Measurements from ENCODE around the gene NDRG4. TPM values are rescaled to one million over a fixed set of nuclear protein-coding genes. Genes with fewer than 3 reads are reported as not detected.

The NDRG4 gene
- total and polyA plus RNA-seq, 2 of the 13 experiments (the other 11 are each of a cell fraction or from before 2014, with no cell fraction given): 1.7 to 2.7 TPM

- 77% methylated on average over 24 of the region's 30 CpGs for WGBS (ENCODE audit: low lambda C conversion rate)
- POLR2A ChIA-PET: no interaction called here
- TF ChIP-seq ZBTB4 (CRISPR knock-in tag; IDR thresholded peaks at IDR 0.05; ENCODE audit: borderline replicate concordance) (0 out of 2 replicates have a peak, but pooled peaks have one; percentile 28), AGO2 (optimal IDR thresholded peaks at IDR 0.05; ENCODE audit: low read depth, low read length) (peak; percentile 42), AGO1 (IDR thresholded peaks at IDR 0.05; ENCODE audit: low read depth, low read length, poor library complexity, severe bottlenecking) (peak; percentile 15), SPEN (CRISPR knock-in tag; IDR thresholded peaks at IDR 0.05; ENCODE audit: low read depth) (no peak), ZNF160 (CRISPR knock-in tag; IDR thresholded peaks at IDR 0.05) (0 out of 2 replicates have a peak, but pooled peaks have one; percentile 1)
Measured at GRCh38 chr16:58510776-58511628, 11.1 kb downstream of the NDRG4 start.

More at GRCh38 chr16:58510776-58511628, 11.1 kb downstream of the NDRG4 start:
- Histone ChIP-seq H3K4me3 (replicated peaks in 1 of 3; ENCODE audit: insufficient read depth in 1 of 3, low read depth in 2 of 3, low read length in 3 of 3) (no peak overlapping the region), H3K79me2 (ENCODE audit: insufficient read depth, low read length) (no peaks in the 10 kb centered on the region), H2AFZ (ENCODE audit: low read length) (no peak overlapping the region), H4K20me1 (ENCODE audit: insufficient read depth, low read length) (no peaks in the 10 kb centered on the region), H3K27me3 (ENCODE audit: control insufficient read depth in 1 of 2, insufficient read depth in 2 of 2, low read length in 2 of 2) (no peaks in the 10 kb centered on the region), H3K27ac (ENCODE audit: extremely low read length, insufficient read depth, low read length) (no peak overlapping the region), H3K4me1 (ENCODE audit: insufficient read depth, low read length) (peaks cover 32% of the 10 kb centered on the region), H3K9me3 (ENCODE audit: low read length) (no peaks in the 10 kb centered on the region), H3K9ac (ENCODE audit: insufficient read depth, low read depth, low read length) (no peak overlapping the region), H3K4me2 (ENCODE audit: low read depth, low read length) (no peak overlapping the region), H3K36me3 (replicated peaks in 1 of 2; ENCODE audit: control insufficient read depth in 1 of 2, insufficient read depth in 2 of 2, low read length in 2 of 2) (no peaks in the 10 kb centered on the region)
- no peak for DNase-seq (ENCODE audit: low spot score)
- ATAC-seq: no peak
- FAIRE-seq: no peak
- no TSS peak for BruUV-seq (replicated peaks)
- CTCF ChIA-PET (ENCODE audit: low intra/inter-chr PET ratio, low total read pairs): interaction anchor here (1.6 to 2.2 kb wide), 2 partner anchors 127 to 150 kb away, joined by 18 read pairs; no protein-coding TSS in a partner anchor
- intact Hi-C loops (cut with micrococcal nuclease; ENCODE audit: unreplicated experiment): loop anchor here (10.0 kb wide), 1 partner anchor 54 kb away; no protein-coding TSS in a partner anchor
- in situ Hi-C loops (cut with HindIII; ENCODE audit: extremely low pct_ligation_motif_present, low pct_unique_long_range_greater_than_20kb): loop anchor here (10.0 kb wide), 1 partner anchor 124 kb away; no protein-coding TSS in a partner anchor
